ENCODE results near the gene SERTAD1.
"Not testable (repeated sequence)": the region's sequence is repeated elsewhere in the genome, so short reads cannot be mapped to it uniquely, and the experiment has no call there.

The SERTAD1 gene

DNA sequence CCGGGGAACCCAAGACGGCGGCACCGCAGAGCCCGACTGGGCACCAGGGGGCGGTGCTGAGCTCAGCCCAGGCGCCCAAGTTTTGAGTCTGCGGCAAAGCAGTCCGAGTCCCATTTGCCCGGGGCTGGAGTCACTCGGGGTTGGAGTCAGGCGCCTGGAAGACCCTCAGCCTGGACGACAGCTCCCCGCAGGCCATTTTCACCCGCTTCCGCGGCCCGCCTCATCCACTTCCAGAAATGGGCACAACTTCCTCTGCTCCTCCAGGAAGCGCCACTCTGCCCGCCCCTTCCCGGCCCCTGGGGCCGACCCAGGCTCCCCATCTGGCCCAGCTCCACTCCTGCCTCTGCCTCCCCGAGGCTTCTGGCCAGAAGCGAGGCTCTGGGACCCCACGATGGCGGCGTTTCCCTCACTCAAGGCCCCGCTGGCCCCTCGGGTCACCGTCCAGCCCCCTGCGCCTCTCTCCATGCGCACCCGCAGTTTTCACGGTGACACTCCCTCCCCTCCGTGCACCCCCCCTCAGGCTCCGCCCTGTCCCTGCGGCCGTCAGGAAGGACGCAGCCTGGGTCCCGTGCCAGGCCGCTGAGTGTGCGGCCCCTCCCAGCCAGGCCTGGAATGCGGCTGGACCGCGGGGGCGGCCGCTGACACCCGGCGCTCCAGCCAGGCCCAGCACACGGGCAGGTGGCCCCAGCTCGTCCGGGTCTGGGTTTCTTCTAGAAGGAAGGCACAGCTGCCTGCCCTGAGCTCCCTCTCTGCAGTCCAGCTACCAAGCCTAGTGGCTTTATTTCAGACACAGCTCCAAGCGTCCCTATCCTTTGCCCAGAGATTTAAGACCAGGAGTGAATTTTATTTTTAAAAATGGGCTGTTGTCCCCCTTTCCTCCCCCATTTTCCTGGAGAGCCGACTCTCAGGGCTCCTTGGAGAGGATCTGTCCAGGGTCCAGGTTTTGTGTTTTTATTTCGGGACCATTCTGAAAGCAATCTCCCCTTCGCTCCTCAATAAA lies 4.7 kb downstream of the SERTAD1 start:
- DNase-seq: peak; percentile 90

DNA sequence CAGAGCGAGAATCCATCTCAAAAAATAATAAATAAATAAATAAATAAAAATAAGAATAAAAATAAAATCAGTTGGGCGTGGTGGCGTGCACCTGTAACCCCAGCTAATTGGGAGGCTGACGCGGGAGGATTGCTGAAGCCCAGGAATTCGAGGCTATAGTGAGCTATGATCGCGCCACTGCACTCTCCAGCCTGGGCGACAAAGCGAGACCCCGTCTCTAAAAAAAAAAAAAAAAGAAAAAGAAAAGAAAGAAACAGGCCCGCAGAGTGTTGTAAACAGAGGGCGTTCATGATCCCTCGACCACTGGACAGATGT lies 5.4 kb downstream of the SERTAD1 start:
- no peak for DNase-seq

DNA sequence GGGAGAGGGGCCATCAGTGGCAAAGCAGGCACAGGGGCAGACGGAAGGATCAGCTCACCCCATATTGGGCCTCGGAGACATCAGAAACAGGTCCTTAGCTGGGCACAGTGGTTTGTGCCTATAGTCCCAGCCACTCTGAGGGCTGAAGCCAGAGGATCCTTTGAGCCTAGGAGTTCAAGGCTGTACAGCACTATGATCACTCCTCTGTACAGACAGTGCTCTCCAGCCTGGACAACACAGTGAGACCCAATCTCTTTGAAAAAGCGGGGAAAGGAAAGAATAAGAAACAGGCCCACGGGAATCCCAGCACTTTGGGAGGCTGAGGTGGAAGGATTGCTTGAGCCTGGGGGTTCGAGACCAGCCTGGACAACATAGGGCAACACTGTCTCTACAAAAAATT lies 6.0 kb downstream of the SERTAD1 start:
- no peak for DNase-seq

DNA sequence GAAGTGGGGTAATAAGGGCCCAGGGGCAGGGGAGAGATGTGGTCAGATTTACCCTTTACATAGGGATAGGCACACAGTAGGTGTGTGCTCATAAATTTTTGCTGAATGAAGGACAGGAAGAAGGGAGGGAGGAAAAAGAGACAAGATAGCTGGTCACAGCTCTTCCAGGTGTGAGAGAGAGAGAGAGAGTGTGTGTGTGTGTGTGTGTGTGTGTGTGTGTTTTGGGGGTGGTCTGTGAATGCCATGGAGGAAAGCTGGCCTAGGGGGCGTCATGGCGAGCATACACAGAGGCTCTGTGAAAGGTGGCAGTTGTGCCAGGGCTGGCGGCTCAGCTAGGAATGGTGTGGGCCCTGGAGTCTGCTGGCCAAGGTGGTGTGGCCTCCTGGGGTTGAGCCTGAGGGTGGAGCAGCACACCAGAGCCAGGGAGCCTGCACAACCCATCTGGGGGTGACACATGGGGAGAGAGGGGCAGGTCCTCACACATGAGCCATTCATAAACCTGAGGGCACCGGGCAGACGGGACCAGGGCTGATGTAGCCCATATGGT lies 6.7 kb downstream of the SERTAD1 start:
- no peak for DNase-seq

DNA sequence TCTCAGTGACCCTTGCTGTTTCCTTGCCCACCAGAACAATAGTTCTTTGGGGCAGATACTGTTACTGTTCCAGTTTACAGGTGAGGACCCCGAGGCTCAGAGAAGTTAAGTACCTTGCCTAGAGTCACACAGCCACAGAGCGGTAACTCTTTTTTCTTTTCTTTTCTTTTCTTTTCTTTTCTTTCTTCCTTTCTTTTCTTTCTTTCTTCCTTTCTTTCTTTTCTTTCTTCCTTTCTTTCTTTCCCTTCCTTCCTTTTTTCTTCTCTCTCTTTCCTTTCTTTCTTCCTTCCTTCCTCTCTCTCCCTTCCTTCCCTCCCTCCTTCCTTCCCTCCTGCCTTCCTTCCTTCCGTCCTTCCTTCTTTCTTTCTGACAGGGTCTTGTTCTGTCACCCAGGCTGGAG lies 7.8 kb downstream of the SERTAD1 start:
- no peak for DNase-seq

GRCh38 chr19:40417643-40417981 lies 8.2 kb downstream of the SERTAD1 start:
- DNase-seq: no peak

DNA sequence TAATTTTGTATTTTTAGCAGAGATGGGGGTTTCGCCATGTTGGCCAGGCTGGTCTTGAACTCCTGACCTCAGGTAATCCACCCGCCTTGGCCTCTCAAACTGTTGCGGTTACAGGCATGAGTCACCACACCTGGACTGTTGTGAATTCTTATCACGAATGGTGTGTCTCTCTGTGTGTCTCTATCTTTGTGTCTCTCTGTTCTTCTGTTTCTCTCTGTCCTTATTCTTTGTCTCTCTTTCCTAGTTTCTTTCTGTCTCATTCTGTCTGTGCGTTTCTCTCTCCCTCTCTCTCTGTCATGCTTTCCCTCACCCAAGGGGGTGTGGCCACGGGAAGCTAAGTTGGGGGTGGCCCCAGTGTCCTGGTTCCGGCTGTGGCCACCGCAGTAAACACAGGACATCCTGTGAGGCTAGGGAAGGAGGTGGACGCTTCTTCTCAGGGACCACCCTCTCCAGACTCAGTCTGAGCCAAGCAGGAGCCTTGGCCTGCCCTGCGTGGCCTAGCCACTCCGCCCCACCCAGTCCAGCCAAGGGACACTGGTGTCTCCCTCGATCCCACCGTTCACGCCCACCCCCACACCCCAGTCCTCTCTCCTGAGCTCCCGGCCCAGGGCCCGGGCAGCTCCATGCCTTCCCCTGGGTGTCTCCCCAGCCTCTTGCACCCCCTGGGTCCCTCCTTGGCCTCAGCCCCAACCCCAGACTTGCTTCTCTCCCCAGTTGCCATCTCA lies 8.7 kb downstream of the SERTAD1 start:
- no peak for DNase-seq

DNA sequence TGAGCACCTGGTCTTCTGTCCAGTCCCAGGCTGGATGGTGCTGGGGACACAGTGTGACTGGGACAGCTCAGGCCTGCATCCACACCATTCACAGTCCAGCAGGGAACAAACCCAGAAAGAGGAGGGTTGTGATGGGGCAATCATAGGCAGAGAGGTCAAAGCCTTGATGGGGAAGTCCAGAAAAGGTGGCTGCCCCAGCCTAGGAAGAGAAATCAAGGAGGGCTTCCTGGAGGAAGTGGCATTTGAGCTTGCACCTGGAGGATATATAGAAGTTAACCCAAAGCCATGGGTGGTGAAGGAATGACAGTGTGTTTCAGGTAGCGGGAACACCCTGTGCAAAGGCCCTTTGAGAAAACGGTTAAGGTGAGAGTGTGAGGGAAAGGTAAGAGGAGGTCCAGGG lies 10.0 kb downstream of the SERTAD1 start:
- DNase-seq: no peak

- DNase-seq: no peak
Observed at GRCh38 chr19:40414542-40415535, 11.0 kb downstream of the SERTAD1 start.

DNA sequence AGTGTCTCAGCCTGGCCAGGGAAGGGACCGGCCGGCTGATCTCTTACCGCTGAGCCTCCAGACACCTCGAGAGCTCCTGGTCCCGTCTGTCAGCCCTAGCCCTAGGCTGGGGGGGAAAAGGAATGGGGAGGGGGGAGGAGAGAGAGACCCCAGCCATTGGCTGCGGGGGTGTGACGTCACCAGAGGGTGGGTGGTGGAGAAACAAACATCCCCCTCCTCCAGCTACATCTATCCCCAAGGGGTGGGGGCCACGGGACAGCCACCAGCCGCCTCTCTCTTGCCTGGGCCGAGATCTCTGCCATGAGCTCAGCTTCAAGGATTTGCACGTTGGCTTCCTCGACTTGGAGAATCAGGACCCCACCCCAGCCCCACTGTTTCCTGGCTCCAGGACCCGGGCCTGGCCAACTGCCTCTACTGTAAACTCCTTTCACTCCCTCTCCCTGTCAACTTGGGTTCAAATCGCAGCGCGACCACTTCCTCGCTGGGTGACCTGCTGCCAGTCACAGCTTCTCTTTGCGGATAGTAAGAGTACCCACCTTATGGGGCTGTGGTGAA lies 12.4 kb downstream of the SERTAD1 start, which contains the start of gene PRX:
TSS of gene PRX (minus strand) at position 88 of the 555 bp plus-strand sequence. CDS start 5,446 bp downstream, outside the sequence.
- no peak for DNase-seq

GRCh38 chr19:40412866-40413265 lies 12.9 kb downstream of the SERTAD1 start:
- DNase-seq: no peak

DNA sequence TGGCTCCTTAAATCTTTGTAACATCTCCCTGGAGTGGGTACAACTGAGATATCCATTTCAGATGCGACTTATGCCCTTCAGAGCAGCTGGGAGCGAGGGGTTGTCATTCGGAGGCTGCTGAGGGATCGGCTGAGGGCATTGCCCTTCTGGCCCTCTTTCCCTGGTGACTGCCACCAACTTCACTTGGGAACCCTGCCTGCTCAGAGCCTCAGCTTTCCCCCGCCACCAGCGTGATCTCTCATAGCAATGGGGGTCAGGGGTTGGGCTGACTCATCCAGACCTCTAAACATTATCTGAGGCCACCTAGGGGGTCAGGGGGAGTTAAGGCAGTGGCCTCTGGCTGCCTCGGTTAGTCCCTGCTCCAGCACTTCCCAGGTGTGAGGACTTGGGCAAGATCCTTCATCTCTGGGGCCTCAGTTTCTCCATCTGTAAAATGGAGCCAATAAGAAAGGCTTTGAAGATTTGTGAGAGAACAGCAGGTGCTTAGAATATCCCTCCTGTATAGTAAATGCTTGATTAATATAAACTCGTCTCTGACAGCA lies 13.8 kb downstream of the SERTAD1 start:
- DNase-seq: no peak

DNA sequence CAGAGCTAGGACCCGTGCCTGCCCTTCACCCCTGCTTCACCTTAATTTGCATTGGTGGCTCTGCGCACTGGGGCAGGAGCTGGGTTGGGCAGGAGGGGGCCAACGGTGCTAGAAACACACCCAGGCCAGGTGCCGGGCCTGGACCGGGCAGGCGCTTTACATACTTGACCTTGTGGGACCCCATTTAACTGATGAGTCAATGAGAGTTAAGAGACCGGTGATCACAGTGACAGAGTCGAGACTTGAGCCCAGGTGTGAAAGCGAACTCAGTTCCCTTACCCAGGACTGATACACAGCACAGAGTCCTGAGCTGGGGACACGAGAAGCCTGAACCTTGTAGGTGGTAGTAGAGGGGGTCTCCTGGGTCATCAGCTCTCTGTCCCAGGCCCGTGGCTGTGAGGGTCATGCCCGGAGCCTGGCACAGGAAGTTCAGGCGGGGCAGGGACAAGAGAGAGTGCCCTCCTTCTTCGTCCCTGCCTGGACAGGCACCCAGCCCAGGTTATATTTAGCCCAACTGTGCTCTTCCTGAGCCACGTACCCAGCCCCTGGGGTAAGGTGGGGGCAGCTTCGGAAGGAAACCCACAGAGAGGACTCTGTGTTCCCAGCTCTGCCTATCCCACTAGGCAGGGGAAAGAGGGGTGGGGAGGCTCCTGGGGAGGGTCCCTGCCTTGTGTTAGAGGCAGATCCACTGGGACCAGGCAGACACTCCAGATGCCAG lies 14.5 kb downstream of the SERTAD1 start:
- no peak for DNase-seq

DNA sequence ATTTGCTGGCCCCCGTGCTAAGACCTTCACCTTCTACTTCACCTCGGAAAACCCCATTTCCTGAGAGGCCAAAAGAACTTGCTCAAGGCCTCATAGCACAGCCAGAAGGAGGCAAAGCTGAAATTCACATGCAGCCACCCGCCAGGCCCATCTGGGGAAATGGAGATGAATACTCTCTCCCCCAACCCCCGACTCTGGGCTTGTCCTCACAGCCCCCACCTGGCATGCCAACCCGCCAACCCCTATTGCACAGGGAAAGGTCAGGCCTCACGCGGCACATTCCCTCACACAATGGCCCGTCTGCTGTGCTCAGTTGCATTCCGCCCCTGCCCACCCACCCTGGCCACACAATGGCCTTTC lies 15.8 kb downstream of the SERTAD1 start:
- DNase-seq: no peak

GRCh38 chr19:40408598-40408925 lies 17.2 kb downstream of the SERTAD1 start:
- DNase-seq: not testable (repeated sequence)

DNA sequence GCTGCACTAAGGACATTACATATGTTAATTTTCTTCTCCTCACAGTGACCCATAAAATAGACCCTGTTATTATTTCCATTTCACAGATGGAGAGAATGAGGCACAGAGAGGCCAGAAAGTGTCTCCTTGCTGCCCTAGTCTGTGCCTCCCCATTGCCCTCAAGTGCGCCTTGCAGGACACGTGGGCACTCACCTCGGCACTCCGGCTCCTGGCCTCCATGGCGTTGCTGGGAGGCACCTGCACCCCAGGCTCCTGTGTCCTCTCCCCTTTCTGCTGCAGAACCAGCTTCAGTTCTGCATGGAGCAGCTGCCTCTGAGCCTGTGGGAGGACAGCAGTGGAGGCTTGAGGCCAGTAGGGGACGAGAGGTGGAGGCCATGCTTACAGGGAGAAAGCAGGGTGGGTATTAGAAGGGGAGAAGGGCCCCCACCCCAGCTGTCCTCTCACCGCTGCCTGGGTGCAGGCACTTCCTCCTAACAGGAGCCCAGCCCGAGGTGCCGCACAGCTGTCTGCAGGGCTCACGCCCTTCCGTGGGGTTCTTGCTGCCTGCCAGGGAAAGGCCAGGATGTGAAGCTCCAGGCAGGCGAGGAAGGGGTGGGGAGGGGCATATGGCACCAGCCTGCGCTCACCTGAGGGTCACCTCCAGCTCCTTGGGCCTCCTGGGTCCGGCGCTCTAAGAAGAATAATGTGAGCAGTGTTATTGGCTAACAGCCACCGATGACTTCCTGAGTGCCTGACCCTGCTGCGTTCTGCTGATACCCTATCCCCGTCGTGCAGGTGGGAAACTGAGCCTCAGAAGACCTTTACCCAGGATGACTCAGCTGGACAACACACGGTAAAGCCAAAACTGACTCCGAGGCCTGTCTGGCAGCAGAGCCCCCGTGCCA lies 17.8 kb downstream of the SERTAD1 start:
- DNase-seq: no peak

- peak; percentile 89 for DNase-seq
Observed at GRCh38 chr19:40403262-40403984, 22.4 kb downstream of the SERTAD1 start.

DNA sequence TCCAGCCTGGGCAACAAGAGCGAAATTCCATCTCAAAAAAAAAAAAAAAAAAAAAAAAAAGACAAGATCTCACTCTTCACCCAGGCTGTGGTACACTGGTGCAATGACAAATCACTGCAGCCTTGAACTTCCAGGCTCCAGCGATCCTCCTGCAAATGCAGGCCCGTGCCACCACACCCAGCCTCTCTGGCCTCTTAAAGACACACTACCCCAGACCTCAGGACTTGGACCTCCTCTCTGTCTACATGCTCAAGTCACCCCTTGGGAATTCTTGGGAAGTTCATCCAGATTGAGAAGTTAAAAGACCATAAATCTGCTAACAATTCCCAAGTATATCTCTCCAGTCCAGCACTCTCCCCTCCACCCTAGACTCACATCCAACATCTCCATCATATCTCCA lies 25.2 kb downstream of the SERTAD1 start:
- DNase-seq: no peak

GRCh38 chr19:40398417-40399131 lies 27.2 kb downstream of the SERTAD1 start:
- DNase-seq: peak; percentile 81

Data from activated effector memory CD4-positive, alpha-beta T cell treated with anti-CD3 and anti-CD28 coated beads, Interleukin-2, amount 50 U/mL, for 16 hours (primary cell).